G401 (cell line): ENCODE results near the gene PDE6A. TPM values are rescaled to one million over a fixed set of nuclear protein-coding genes. Genes with fewer than 3 reads are reported as not detected.

Experiments used
- DNase-seq: peaks from one replicate; pipeline ENCODE4 v3.0.0-alpha.2; 2015; ENCODE audit warnings: low spot score
- in situ Hi-C: cut with HindIII; loops from 2 replicates; pipeline ENCODE4 v1.10.0; 2016; ENCODE audit warnings: low sequenced_read_pairs, mixed read lengths
- total RNA-seq: library from RNA; depleted of rRNA; stranded (reverse); fragments of >200 nt; shearing (Covaris generic); gene quantifications from 2 replicates; pipeline ENCODE4 v1.2.3, GENCODE V29; 2014; rRNA removed

PDE6A gene
- total RNA-seq: not detected in 2 replicates

DNA sequence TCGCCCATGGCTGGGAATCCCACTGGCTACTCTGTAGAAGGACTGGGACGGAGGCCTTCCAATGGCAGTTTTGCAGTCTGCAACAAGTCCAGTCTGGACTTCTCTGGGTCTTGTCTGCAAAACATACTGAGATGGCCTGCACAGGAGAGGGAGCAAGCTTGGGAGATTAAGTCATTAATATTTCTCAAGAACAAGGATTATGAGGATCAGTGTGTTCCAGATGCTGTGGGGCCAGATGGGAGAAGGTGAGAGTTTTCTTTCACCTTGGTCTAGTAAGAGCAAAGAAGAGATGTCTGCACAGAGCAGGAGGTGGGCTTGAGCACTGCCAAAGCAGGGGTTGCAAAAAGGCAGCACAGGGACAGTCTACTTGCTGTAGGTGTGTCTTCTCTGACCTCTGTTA, at the start of gene PDE6A:
PDE6A (minus strand) TSS at position 128 of the 400 bp plus-strand sequence; CDS start at position 8, 120 bp downstream.
- DNase-seq: no peak
- in situ Hi-C loops: no loop called here

DNA sequence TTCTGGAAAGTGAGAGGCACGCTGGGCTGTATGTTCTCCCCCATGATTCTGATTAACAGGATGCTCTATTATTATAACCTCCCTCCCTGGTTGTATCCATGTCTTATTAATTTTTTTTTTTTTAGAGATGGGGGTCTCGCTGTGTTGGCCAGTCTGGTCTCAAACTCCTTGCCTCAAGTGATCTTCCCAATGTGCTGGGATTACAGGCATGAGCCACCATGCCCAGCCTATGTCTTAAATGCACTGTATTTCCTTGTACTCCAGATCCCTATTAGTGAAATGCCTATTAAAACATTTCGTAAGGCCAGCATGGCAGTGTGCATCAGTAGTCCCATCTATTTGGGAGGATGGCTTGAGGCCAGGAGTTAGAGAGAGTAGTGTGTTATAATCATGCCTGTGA, 48.9 kb upstream of the PDE6A start:
- in situ Hi-C loops: loop anchor here (25.0 kb wide), 1 partner anchor 356 kb away; no protein-coding TSS in a partner anchor
- DNase-seq: no peak

DNA sequence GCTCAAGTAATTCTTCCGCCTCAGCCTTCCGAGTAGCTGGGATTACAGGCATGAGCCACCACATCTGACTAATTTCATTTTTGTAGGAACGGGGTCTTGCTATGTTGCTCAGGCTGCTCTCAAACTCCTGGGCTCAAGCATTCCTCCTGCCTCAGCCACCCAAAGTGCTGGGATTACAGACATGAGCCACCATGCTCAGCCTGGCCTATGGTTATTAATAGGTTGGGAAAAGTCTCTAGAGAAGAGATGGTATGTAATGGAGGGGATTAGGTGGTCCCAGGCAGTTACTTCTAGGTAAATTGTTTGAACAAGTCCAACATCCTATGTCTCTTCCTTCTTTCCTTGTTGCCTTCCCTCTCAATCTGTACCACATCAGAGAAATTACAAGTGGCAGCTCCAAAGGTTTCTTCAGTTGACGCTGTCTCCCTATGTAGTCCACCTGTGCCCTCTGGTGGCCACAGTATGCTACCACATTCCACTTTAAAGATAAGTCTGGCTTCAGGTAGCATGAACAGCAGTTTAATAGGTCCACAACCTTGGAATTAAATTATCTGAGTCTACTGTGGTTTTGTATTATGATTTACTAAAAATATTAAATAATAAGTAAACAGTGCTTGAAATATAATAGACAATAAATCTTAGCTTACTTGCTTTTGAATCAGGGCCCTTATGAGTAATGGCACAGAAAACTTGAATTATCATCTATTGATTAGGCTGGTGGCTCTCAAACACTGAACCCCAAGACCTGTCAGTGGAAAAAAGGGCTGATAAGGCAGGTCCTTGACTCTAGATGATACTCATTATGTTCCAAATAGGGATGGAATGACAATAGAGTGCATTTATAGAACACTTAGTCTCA, 46.2 kb upstream of the PDE6A start:
- in situ Hi-C loops: loop anchor here (25.0 kb wide), 1 partner anchor 353 kb away; no protein-coding TSS in a partner anchor
- DNase-seq: peak; percentile 95

GRCh38 chr5:149988126-149988525, 43.5 kb upstream of the PDE6A start:
- in situ Hi-C loops: loop anchor here (25.0 kb wide), 1 partner anchor 351 kb away; no protein-coding TSS in a partner anchor
- no peak for DNase-seq

DNA sequence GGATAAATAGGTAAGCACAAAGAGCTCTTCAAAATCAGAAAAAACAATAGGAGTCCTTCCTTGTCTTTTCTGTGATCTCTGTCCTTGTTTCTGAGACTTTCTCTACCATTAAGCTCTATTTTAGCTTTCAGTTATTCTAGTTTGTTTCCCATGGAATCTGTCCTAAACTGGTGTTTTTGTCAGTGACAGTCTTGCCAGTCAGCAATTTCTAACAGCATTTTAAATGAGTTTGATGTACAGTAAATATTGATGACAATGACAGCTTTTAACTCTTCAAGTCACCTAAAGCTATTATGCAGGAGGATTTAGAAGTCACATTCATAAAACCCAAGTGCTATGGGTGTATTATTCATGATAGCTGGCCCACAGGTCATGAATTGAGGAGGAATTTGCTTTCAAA, 37.9 kb upstream of the PDE6A start:
- DNase-seq: no peak
- in situ Hi-C loops: loop anchor here (25.0 kb wide), 1 partner anchor 345 kb away; no protein-coding TSS in a partner anchor

DNA sequence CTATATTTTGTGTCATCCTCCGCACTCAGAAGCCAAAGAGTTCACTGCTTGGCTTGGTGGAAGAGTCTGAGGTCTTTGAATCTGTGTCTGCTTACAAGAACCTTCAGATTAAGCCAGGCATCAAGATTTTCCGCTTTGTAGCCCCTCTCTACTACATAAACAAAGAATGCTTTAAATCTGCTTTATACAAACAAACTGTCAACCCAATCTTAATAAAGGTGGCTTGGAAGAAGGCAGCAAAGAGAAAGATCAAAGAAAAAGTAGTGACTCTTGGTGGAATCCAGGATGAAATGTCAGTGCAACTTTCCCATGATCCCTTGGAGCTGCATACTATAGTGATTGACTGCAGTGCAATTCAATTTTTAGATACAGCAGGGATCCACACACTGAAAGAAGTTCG, 36.6 kb upstream of the PDE6A start:
- in situ Hi-C loops: loop anchor here (25.0 kb wide), 1 partner anchor 344 kb away; no protein-coding TSS in a partner anchor
- no peak for DNase-seq

DNA sequence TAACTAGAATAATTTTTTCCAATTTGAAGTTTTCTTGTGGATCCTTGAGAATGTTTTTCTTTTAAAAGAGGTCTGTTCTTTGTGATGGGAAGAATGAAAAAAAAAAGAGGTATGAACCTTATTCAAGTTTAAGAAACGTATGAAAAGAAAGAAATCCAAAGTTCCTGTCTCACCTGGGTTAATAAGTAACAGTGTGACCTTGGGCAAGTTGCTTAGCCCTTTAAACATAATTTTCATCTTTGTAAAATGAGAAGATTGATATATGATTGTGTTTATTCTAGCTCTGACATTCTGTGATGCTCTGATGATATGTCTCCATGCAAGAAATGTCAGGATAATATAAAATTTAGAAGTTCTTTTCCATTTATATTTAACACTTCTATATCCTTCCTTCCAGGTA, 35.3 kb upstream of the PDE6A start:
- DNase-seq: no peak
- in situ Hi-C loops: loop anchor here (25.0 kb wide), 1 partner anchor 343 kb away; no protein-coding TSS in a partner anchor

GRCh38 chr5:149975409-149975808, 30.8 kb upstream of the PDE6A start:
- DNase-seq: no peak
- in situ Hi-C loops: loop anchor here (25.0 kb wide), 1 partner anchor 338 kb away; no protein-coding TSS in a partner anchor

- peak; percentile 90 for DNase-seq
- in situ Hi-C loops: no loop called here
These were observed 24.8 kb upstream of the PDE6A start for GRCh38 chr5:149969181-149969930.

GRCh38 chr5:149966946-149967345, 22.4 kb upstream of the PDE6A start:
- in situ Hi-C loops: no loop called here
- DNase-seq: no peak

DNA sequence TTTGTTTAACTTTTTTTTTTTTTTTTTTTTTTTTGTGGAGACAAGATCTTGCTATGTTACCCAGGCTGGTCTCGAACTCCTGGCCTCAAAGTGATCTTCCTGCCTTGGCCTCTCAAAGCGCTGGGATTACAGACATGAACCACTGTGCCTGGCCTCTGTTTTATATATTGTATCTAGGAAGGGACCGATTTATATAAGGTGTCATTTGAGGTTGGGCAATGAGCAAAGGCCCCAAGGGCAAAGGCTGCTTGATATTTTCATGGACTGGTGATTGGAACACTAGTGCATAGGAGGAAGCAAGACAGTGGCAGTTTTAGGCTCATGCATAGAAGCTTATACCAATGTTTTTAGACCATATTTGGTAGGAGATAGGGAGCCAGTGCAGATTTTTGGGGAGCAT, 19.1 kb upstream of the PDE6A start:
- in situ Hi-C loops: no loop called here
- DNase-seq: no peak

- in situ Hi-C loops: no loop called here
- peak; percentile 18 for DNase-seq
These were observed 18.2 kb upstream of the PDE6A start for GRCh38 chr5:149962601-149963300.

DNA sequence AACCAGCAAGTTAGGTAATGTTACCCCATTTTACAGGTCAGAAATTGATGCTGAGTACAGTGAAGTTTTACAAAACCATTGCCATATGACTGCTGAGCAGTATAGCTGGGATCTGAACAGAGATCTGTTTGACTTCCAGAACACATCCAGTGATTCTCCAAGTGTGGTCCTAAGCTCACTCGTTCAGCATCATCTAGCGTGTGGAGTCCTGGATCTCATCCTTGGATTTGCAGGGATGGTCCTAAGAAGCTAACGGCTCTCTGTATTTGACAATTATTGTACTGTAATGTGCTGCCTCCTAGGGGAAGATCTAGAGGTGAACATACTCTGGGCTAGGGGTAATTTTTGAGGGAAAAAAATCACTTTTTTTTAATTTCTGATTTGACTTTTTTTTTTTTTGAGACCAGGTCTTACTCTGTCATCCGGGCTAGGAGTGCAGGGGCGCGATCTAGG, 17.4 kb upstream of the PDE6A start:
- DNase-seq: peak; percentile 81
- in situ Hi-C loops: no loop called here

GRCh38 chr5:149961186-149961685, 16.6 kb upstream of the PDE6A start:
- DNase-seq: peak; percentile 54
- in situ Hi-C loops: no loop called here

DNA sequence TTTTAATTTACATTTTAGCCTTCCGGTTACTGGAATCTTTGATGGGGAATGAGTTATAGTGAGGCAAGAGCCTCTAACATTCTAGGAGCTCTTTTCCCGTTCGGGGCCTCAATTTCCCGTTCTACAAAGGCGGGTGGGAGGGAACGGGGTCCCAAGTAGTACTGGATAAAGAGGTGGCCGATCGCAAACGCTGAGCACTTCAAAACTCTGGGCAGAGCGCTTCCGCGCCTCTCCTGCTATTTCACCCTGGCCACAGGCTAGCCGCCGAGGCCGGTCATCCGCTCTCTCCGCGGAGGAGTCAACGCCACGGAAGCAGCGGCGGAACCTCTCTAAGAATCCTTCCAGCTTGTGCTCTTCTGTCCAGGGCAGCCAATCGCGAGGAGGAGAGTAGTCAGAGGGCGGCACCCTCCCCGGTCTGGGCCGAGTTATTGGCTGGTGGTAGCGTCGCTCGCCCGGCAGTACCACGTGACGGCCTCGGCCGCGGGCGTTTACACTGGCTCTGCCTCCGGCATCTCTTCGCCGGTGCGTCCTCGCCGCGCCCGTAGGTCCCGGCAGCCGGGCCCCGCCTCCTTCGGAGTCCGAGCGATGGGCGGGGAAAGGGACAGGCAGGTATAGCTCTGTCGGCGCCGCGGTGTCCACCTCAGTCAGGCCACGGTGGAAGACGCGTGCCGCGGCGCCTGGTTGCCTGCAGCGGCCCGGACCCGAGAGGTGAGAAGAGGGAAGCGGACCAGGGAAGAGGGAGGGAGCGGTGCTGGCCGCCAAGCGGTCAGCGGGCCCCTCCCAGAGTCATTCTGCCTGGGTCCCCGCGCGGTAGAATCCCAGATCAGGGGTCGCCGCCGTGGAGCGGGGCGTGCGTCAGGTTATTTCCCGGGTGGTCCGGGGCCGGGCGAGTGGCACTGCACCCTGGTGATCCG, 15.9 kb upstream of the PDE6A start, which contains the start of gene SLC26A2:
SLC26A2 (plus strand) TSS at position 487 of the 914 bp plus-strand sequence. CDS start 16,895 bp downstream, outside the sequence.
- in situ Hi-C loops: no loop called here
- peak; percentile 99 for DNase-seq

- DNase-seq: peak; percentile 54
- in situ Hi-C loops: no loop called here
These were observed 15.0 kb upstream of the PDE6A start for GRCh38 chr5:149959406-149960236.

GRCh38 chr5:149957855-149958254, 13.3 kb upstream of the PDE6A start:
- no peak for DNase-seq
- in situ Hi-C loops: no loop called here
